Neural cell (in vitro differentiated cells): ENCODE results near the gene CBL. TPM values are rescaled to one million over a fixed set of nuclear protein-coding genes. Genes with fewer than 3 reads are reported as not detected.
A peak's percentile ranks its signal among the peaks of the same experiment; 100 is the strongest.

ENCODE experiments used
- H2AFZ ChIP-seq: fragments of 200-600, 300-800 bp; sonication (generic), shearing (Covaris generic); 2 replicates; pipeline ENCODE4 v1.6.0; 2014; ENCODE audit warnings: low read depth, mild to moderate bottlenecking, antibody characterized with exemption, low read length, moderate library complexity
- H3F3A ChIP-seq: fragments of 200-600 bp; shearing (Covaris generic); 2 replicates; pipeline ENCODE4 v1.6.1; 2016; ENCODE audit warnings: mild to moderate bottlenecking, moderate library complexity, mixed read lengths, antibody characterized with exemption, low read length; ENCODE audit not compliant: insufficient read depth, poor library complexity, severe bottlenecking
- H3K27ac ChIP-seq: fragments of 200-600, 300-800 bp; sonication (generic), shearing (Covaris generic); 2 replicates; pipeline ENCODE4 v1.5.1; 2014; ENCODE audit warnings: mild to moderate bottlenecking, low read length, moderate library complexity
- H3K27me3 ChIP-seq: fragments of 300-800, 200-600 bp; sonication (generic), shearing (Covaris generic); 2 replicates; pipeline ENCODE4 v1.6.0; 2014; ENCODE audit warnings: mild to moderate bottlenecking, low read depth, low read length, moderate library complexity; ENCODE audit not compliant: insufficient read depth
- H3K36me3 ChIP-seq: fragments of 300-800, 200-600 bp; sonication (generic), shearing (Covaris generic); 2 replicates; pipeline ENCODE4 v1.5.1; 2014; ENCODE audit warnings: mild to moderate bottlenecking, antibody characterized with exemption, low read length, moderate library complexity; ENCODE audit not compliant: insufficient read depth
- H3K4me2 ChIP-seq: fragments of 300-800, 200-600 bp; sonication (generic), shearing (Covaris generic); 2 replicates; pipeline ENCODE4 v1.6.0; 2014; ENCODE audit warnings: mild to moderate bottlenecking, low read length
- H3K4me3 ChIP-seq: fragments of 300-800, 200-600 bp; sonication (generic), shearing (Covaris generic); 2 replicates; pipeline ENCODE4 v1.5.1; 2014; ENCODE audit warnings: mild to moderate bottlenecking, low read length, moderate library complexity
- H3K79me2 ChIP-seq: fragments of 200-600 bp; shearing (Covaris generic); replicated peaks from 2 replicates; pipeline ENCODE4 v1.6.0; 2014; ENCODE audit warnings: mild to moderate bottlenecking, low read length, moderate library complexity; ENCODE audit not compliant: insufficient read depth
- H3K9ac ChIP-seq: fragments of 300-800, 200-600 bp; sonication (generic), shearing (Covaris generic); 2 replicates; pipeline ENCODE4 v1.6.1; 2016; ENCODE audit warnings: mild to moderate bottlenecking, low read length, mixed read lengths
- H3K9me2 ChIP-seq: fragments of 200-600 bp; shearing (Covaris generic); 2 replicates; pipeline ENCODE4 v1.6.1; 2016; ENCODE audit warnings: mild to moderate bottlenecking, low read length, mixed read lengths; ENCODE audit not compliant: insufficient read depth
- H3K9me3 ChIP-seq: fragments of 200-600, 300-800 bp; sonication (generic), shearing (Covaris generic); 2 replicates; pipeline ENCODE4 v1.6.1; 2016; ENCODE audit warnings: mild to moderate bottlenecking, mixed run types, low read length, moderate library complexity, mixed read lengths
- H4K20me1 ChIP-seq: fragments of 200-600 bp; shearing (Covaris generic); 2 replicates; pipeline ENCODE4 v1.6.1; 2016; ENCODE audit warnings: mild to moderate bottlenecking, mixed run types; ENCODE audit not compliant: insufficient read depth
- EP300 ChIP-seq: fragments of 450-650 bp; conservative IDR thresholded peaks from 2 replicates; pipeline ENCODE4 v1.6.1; 2014; ENCODE audit warnings: antibody characterized with exemption, mild to moderate bottlenecking, moderate library complexity; ENCODE audit not compliant: poor library complexity, severe bottlenecking
- EZH2 ChIP-seq: fragments of 200-600, 300-800 bp; shearing (Covaris generic), sonication (generic); IDR thresholded peaks from 2 replicates; pipeline ENCODE4 v1.6.1; 2014; ENCODE audit warnings: antibody characterized with exemption, low read length, borderline replicate concordance, mild to moderate bottlenecking; ENCODE audit not compliant: insufficient read depth, poor library complexity, severe bottlenecking
- MXI1 ChIP-seq: fragments of 450-650 bp; conservative IDR thresholded peaks from 2 replicates; pipeline ENCODE4 v1.6.1; 2014; ENCODE audit warnings: antibody characterized with exemption, mild to moderate bottlenecking; ENCODE audit not compliant: poor library complexity, severe bottlenecking
- POLR2AphosphoS5 ChIP-seq: IDR thresholded peaks from 2 replicates; pipeline ENCODE4 v1.6.1; 2012
- RAD21 ChIP-seq: fragments of 450-650 bp; conservative IDR thresholded peaks from 2 replicates; pipeline ENCODE4 v1.6.1; 2014; ENCODE audit warnings: antibody characterized with exemption, mild to moderate bottlenecking, moderate library complexity
- SMC3 ChIP-seq: fragments of 450-650 bp; conservative IDR thresholded peaks from 2 replicates; pipeline ENCODE4 v1.6.1; 2014; ENCODE audit warnings: antibody characterized with exemption, mild to moderate bottlenecking, moderate library complexity; ENCODE audit not compliant: poor library complexity
- TAF1 ChIP-seq: IDR thresholded peaks from 2 replicates; pipeline ENCODE4 v1.6.1; 2012; ENCODE audit warnings: low read depth
- polyA plus RNA-seq: library from polyadenylated mRNA; depleted of rRNA; stranded (reverse); fragments of >200 nt; gene quantifications from 2 replicates; pipeline ENCODE4 v1.2.3, GENCODE V29; 2014
- TF ChIP-seq, protein P1 (sequence below): fragments of 450-650 bp; IDR thresholded peaks from 2 replicates; pipeline ENCODE4 v1.5.1; 2014; ENCODE audit warnings: antibody characterized with exemption, mild to moderate bottlenecking, moderate library complexity; ENCODE audit not compliant: poor library complexity, severe bottlenecking
- TF ChIP-seq, protein P2 (sequence below): IDR thresholded peaks from 2 replicates; pipeline ENCODE4 v1.6.1; 2012; ENCODE audit warnings: borderline replicate concordance

Gene CBL
- polyA plus RNA-seq, 1 donor from 2014 or later, result 10.5 TPM

GRCh38 chr11:119205080-119205479 lies 1.1 kb upstream of the CBL start:
- Histone ChIP-seq H4K20me1 (no peaks in the 10 kb centered on the region), H3K27ac (no peak overlapping the region), H3K9ac (no peak overlapping the region), H3F3A (no peaks in the 10 kb centered on the region), H3K4me2 (no peak overlapping the region), H2AFZ (no peak overlapping the region), H3K36me3 (no peaks in the 10 kb centered on the region), H3K9me2 (no peaks in the 10 kb centered on the region), H3K79me2 (peaks cover 33% of the 10 kb centered on the region), H3K4me3 (no peak overlapping the region), H3K9me3 (no peaks in the 10 kb centered on the region), H3K27me3 (no peaks in the 10 kb centered on the region)
- TF ChIP-seq SMC3 (no peak), RAD21 (no peak), POLR2AphosphoS5 (no peak), TAF1 (peak; percentile 14)
- TF ChIP-seq, protein P1, sequence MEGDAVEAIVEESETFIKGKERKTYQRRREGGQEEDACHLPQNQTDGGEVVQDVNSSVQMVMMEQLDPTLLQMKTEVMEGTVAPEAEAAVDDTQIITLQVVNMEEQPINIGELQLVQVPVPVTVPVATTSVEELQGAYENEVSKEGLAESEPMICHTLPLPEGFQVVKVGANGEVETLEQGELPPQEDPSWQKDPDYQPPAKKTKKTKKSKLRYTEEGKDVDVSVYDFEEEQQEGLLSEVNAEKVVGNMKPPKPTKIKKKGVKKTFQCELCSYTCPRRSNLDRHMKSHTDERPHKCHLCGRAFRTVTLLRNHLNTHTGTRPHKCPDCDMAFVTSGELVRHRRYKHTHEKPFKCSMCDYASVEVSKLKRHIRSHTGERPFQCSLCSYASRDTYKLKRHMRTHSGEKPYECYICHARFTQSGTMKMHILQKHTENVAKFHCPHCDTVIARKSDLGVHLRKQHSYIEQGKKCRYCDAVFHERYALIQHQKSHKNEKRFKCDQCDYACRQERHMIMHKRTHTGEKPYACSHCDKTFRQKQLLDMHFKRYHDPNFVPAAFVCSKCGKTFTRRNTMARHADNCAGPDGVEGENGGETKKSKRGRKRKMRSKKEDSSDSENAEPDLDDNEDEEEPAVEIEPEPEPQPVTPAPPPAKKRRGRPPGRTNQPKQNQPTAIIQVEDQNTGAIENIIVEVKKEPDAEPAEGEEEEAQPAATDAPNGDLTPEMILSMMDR, result no peak

- Histone ChIP-seq H2AFZ (peak overlapping the region; percentile 85), H3K36me3 (no peaks in the 10 kb centered on the region), H3K4me3 (peak overlapping the region; percentile 95), H3K27me3 (no peaks in the 10 kb centered on the region), H3K9me2 (no peaks in the 10 kb centered on the region), H3K9me3 (no peaks in the 10 kb centered on the region), H3K79me2 (peaks cover 41% of the 10 kb centered on the region), H3K27ac (peak overlapping the region; percentile 91), H3K4me2 (peak overlapping the region; percentile 81), H4K20me1 (no peaks in the 10 kb centered on the region), H3K9ac (peak overlapping the region; percentile 92), H3F3A (no peaks in the 10 kb centered on the region)
- TF ChIP-seq RAD21, result no peak
- no peak for TF ChIP-seq SMC3
- no peak for TF ChIP-seq EZH2
- no peak for TF ChIP-seq MXI1
- TF ChIP-seq, protein P2, sequence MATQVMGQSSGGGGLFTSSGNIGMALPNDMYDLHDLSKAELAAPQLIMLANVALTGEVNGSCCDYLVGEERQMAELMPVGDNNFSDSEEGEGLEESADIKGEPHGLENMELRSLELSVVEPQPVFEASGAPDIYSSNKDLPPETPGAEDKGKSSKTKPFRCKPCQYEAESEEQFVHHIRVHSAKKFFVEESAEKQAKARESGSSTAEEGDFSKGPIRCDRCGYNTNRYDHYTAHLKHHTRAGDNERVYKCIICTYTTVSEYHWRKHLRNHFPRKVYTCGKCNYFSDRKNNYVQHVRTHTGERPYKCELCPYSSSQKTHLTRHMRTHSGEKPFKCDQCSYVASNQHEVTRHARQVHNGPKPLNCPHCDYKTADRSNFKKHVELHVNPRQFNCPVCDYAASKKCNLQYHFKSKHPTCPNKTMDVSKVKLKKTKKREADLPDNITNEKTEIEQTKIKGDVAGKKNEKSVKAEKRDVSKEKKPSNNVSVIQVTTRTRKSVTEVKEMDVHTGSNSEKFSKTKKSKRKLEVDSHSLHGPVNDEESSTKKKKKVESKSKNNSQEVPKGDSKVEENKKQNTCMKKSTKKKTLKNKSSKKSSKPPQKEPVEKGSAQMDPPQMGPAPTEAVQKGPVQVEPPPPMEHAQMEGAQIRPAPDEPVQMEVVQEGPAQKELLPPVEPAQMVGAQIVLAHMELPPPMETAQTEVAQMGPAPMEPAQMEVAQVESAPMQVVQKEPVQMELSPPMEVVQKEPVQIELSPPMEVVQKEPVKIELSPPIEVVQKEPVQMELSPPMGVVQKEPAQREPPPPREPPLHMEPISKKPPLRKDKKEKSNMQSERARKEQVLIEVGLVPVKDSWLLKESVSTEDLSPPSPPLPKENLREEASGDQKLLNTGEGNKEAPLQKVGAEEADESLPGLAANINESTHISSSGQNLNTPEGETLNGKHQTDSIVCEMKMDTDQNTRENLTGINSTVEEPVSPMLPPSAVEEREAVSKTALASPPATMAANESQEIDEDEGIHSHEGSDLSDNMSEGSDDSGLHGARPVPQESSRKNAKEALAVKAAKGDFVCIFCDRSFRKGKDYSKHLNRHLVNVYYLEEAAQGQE, result no peak
- TF ChIP-seq POLR2AphosphoS5, result no peak
- TF ChIP-seq, protein P1, result no peak
- no peak for TF ChIP-seq EP300
- no peak for TF ChIP-seq TAF1
Observed at GRCh38 chr11:119206511-119207414, 624 bp downstream of the CBL start.
